Measurements from ENCODE around the gene CABP1.
"Not testable (repeated sequence)": the region's sequence is repeated elsewhere in the genome, so short reads cannot be mapped to it uniquely, and the experiment has no call there.

- TF ChIP-seq CTCF, POLR2A (IDR thresholded peaks at IDR 0.05): not testable (repeated sequence)
Observed at GRCh38 chr12:120602416-120602815, 38.0 kb upstream of the CABP1 start.
